HG02798 (cell line): Measurements from ENCODE around the gene EPHA5.

ENCODE experiments used
- ATAC-seq: cut with Tn5 transposase; IDR thresholded peaks from one replicate; pipeline ENCODE4 v1.9.1; 2021; ENCODE audit warnings: mild to moderate bottlenecking; ENCODE audit not compliant: unreplicated experiment, poor library complexity

The EPHA5 gene

DNA sequence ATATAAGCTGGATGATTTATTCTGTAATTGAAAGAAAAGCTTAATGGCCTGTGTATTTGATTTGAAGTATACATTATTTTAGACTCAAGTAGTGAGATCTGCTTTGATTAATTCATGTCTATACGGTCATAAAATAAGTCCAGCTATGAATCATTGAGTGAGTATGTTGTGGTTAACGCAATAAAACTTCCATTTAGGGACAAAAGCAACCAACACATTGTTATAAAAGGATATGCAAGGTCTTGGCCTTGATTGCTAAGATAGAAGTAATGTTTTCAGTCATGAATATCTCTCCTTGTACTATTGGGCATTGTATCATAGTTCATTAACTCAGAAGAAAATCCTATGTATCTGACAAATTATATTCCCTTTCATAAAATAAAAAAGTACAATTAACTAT lies 162.1 kb downstream of the EPHA5 start:
- no peak for ATAC-seq

DNA sequence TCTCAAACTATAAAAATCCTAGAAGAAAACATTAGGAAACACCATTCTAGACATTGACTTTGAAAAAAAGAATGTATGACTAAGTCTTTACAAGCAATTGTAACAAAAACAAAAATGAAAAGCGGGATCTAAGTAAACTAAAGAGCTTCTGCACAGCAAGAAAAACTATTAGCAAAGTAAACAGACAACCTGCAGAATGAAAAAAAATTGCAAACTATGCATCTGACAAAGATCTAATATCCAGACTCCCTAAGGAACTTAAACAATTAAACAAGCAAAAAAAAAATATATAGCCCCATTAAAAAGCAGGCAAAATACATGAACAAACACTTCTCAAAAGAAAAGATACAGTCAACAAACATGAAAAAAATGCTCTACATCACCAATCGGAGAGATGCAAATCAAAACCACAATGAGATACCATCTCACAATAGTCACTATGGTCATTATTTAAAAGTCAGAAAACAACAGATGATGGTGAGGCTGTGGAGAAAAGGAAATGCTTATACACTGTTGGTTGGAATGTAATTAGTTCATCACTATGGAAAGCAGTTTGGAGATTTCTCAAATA lies 168.1 kb downstream of the EPHA5 start:
- no peak for ATAC-seq

DNA sequence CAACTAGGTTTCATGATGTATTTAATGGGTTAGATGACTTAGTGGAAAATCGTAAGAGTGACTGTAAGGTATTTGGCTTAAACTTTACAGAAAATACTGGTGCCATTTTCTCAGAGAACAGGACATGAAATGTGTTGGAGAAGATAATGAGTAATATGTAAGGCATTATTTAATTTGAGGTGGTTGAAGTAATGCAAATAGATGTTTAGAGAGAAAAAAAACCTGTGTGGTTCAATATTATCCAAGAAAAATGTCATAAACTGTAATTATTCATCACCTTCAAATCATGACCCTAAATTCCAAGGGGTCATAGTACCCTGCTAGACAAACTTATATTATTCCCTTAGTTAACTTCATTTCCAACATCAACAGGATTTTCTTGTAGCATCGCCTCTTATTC lies 171.7 kb downstream of the EPHA5 start:
- no peak for ATAC-seq

DNA sequence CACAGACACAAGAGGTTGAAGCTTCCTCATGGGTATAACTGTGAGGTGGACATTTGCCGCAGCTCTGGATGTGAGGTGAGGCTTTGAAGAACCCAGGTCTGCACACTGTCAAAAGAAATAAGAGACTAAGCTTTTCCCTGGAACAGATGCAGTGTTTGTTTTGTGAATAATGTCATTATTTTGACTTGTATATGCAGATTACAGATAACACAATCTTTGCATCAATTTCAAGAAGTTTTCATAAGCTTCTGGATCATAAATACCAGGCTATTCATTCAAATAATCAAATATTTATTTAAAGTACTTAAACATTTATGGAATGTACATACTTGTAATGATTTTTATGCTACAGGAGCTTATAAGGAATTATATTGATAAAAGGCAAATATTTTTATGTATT lies 174.8 kb downstream of the EPHA5 start:
- ATAC-seq: no peak

DNA sequence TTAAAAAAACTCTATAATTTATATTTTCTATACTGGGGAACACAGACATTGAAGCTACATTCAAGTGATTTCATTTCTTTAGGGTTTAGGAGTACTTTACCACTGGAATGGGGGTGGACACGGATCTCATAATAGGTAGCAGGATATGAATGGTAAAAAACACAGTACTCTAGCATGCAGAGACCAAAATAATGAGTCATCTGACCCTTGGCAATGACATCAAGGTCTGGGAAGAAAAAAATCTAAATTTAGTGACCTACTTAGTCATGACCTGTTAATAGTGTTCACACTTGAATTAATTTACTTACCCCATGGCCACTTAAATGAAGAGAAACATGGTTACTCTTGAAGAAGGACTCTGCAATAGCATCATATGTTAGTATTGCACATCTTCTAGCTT lies 187.9 kb downstream of the EPHA5 start:
- no peak for ATAC-seq

DNA sequence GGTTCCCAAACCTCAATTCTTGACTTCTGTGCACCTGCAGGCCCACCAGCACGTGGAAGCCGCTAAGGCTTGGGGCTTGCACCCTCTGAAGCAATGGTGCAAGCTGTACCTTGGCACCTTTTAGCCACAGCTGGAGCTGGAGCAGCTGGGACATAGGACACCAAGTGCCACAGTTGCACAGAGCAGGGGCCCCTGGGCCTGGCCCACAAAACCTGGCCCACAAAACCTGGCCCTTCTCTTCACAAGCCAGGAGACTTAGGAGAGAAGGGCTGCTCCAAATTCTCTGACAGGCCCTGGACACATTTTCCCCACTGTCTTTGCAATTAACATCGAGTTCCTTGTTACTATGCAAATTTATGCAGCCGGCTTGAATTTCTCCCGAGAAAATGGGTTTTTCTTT lies 197.8 kb downstream of the EPHA5 start:
- ATAC-seq: no peak

DNA sequence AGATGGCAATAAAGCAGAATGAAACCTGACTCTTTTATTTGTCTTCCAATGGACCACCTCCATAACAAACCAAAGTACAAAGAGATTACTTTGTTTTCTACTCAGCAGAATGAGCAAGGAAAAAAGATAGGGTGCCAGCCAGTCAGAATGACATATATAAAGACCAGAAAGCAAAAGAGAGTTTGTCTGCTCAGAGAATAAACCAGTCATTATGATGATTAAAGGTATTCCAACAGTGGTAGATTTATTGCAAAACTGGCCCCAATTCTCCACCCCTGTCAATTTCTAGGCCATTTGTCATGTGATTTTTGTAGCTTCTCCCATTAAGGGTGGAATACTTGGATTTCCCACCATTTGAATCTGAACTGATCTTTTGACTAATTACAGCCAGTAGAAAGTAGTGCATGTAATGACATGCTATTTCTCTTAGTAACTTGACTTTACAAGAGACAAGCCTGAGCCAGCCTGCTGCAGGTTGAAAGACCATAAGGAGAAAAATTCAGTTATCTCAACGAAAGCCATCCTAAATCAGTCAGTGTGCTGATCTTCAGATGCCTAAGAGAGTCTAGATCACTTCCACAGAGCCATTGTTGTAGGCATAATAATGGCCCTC lies 203.1 kb downstream of the EPHA5 start:
- no peak for ATAC-seq

DNA sequence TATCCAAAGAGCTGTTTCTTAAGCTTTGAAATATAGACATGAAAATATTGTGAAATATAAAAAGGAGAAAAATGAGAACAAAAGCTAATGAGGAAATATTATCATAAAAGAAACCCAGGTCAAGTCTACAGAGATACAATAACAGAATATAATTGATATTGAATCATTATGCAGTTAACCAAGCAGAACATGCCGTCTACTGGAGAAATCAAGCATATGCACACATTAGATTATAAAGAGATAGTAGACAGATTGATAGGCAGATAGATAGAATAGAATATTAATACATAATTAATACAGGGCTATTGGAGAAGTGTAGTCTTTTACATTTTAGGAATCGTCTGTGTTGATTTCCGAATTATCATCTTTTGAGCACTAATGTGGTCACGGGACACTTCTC lies 208.5 kb downstream of the EPHA5 start:
- ATAC-seq: no peak

DNA sequence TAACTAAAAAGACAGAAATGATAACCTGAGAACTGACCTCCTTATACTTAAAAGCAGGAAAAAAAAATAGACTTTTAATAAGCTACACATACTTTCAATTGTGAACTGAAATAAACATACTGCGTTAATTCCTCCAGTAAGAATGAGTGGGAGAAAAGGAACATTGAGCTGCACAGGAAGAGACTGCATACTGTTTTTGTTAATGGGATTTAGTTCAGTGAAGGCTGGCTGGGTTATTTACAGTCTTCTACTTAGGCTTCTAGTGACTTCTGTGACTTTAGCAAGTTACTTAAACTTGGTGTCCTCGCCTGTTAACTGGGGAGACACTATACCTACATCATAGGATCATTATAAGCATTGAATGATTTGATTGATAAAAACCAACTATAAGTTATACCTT lies 213.3 kb downstream of the EPHA5 start:
- no peak for ATAC-seq

DNA sequence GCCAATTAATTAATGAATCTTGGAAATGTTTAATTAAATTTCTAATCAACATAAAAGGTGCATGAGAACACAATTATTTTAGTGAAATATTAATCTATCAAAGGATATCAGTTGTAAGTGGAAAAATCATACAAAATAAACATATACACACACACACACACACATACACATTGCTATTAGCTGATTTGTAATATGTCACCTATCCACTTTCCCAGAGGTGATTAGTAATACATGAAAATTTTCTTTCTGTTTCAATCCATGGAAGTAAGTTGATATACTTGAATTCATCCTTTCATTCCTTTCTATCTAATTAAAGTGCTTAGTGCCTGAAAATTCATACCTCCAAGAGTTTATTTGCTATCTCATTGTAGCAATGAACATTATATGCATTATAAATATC lies 213.7 kb downstream of the EPHA5 start:
- ATAC-seq: no peak

DNA sequence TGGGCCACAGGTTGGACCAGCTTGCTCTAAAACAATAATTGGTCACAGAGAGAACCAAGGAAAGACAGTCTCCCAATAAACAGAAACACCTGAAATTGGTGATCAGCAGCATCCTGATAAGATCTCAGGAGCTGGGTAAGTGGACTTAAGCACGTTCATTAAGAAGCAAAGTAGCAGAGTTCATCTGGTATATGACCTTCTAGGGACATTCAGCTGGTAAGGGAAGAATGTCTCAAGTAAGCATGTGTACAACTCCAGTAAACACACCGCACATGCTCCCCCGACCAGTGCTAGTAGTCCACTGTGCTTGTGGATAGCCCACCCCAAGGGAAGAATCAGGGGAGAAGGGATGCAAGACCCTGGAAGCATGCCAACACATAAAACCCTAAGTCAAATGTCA lies 216.9 kb downstream of the EPHA5 start:
- no peak for ATAC-seq

DNA sequence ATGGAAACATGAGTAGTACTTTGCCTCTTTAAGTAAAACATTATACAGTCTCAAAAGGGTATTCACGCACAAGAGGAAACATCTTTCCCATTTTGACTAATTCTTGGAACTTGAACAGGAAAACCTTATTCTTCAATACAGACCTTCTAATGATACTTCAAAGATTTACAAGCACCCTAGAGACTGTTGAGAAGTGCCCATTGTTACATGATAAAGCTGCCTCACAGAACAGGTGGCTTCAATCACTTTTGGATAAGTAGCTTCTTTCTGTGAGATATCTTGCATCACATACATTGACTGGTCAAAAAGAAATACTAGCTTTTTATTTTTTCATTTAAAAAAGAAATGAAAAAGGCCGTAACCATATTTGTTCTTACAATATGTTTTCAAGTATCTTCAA lies 219.4 kb downstream of the EPHA5 start:
- no peak for ATAC-seq

DNA sequence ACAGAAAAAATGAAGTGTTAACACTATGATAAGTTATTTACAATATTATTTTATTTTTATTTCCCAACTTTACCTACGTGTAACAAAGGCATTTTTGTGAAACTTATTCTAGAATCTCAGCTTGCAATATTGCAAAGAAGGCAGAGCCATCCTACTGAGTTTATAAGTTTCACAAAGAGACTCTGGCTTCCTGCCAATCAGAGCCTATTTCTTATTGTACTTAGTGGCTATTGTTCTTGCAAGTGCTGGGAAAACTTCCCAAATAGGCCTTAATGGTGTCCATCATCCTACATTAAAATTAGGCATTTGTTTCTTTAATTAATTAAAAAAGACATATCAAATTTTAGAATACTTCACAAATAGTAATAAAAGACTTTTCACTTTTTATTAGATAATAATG lies 233.2 kb downstream of the EPHA5 start:
- ATAC-seq: no peak

DNA sequence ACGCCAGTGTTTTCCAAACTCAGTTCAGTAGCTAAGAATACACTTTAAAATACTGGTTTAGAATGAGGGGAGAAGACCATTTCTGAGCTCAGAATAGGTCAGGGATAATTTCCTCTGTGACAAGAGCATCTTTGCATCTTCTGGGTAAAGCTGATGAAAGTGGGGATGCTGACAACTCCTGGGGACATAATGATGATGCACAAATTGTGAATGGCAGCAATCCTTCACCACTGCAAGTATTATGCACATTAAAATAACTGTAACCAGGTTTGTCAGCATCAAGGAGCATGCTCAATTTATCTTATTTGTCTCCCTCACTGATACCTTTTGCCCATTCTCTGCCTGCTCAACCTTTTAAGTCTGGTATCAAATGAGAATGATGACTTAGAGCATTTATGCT lies 248.2 kb downstream of the EPHA5 start:
- no peak for ATAC-seq

DNA sequence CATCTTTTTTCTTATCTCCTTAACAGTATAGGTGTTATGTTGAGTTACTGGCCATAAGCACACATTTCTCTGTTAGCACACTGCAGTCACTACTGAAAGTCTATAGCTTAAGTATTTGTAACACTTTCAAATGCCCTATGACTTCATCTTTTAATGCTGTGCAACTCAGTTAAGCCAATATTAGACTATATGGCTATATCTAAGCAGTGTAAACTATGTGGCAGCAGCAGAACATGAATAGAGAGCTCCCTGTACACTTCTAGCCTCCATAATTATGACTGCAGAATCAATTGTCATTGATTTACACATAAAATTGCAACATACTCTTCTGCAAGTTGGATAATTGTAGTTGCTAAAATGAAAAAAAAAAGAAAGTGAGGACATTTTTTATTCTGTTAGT lies 250.3 kb downstream of the EPHA5 start:
- ATAC-seq: no peak

DNA sequence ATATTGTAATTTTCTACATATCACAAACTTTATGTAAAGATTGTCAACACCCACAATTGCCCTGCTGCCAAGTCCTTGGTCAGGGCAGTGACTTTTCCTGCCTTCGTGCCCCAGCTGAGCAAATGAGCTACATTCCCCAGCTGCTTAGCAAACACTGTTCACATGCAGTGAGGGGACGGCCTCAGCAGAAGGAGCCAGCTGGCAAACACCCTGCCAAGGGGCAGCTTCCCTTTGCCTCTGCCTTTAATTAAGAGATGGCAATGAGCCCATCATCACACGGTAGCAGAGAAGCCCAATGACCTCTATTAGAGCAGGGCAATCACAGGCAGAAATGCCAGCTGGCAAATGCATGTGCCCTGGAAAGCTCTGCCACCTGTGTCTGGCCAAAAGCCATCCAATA lies 253.4 kb downstream of the EPHA5 start:
- no peak for ATAC-seq

DNA sequence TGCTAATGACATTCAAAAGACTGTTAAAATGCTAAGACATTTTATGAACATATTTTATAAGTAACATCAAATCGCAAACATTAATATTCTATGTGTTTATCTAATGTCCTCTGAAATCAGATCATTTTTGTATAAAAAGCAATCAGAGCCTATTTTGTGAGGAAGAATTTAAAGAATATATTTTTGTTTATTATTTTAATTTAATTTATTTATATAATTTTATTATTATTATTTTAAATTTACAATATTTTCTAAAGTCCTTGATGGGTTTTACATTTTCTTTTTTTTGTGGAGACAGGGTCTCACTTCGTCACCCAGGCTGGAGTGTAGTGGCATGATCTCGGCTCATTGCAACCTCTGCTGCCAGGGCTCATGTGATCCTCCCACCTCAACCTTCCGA lies 262.8 kb downstream of the EPHA5 start:
- no peak for ATAC-seq

DNA sequence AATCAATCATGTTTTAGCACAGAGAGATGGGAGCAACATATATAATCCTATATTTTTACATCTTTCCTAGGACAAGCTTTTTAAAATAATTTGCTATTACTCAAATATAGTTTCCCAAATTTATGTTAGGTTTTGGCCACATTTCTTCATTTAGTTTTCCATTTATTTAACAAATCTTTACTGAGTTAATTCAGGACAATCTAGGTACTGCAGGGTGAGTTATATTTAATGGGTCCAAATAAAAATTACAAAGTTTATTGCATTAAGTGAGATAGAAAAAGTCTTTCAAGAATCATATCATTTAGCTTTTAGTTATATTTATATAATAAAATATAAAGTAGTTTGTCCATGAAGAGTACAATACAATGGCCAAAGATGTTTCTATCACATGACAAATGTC lies 269.2 kb downstream of the EPHA5 start:
- ATAC-seq: no peak

DNA sequence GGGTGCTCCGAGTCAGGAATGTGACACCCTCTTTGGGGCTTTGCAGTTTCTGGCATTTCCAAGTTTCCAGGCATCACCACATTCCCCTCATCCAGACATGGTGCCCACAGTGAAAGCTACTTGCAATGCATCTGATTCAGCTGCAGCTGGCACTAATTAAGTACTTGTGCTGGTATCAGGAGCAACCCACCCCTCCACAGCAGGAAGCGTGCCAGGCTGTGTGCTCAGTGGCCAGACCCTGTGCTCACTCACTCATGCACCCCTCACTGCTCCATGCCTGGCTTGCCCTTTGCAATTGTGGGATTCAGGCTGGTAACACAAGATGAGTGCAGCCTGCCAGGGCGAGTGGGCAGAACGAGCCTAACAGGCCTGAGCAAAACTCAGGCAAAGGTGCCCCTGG lies 271.2 kb downstream of the EPHA5 start:
- no peak for ATAC-seq

DNA sequence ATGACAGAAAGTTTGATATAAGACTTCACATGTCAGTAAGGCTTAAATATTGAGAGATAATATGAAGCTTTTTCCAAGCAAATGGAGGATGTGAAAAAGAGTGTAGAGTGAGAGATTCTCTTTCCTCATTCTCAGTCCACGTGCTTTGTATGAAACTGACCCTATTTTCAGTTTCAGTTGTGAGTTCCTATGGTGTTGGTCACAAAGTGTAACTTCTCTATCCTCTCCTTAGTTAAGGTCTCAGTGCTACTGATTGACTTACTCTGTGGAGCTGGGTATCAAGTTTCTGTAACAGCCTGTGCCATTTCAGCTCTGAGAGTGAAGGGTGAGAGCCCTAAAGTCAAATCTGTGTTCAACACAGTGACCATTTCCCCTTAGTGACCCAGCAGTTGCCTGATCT lies 277.2 kb downstream of the EPHA5 start:
- ATAC-seq: no peak

DNA sequence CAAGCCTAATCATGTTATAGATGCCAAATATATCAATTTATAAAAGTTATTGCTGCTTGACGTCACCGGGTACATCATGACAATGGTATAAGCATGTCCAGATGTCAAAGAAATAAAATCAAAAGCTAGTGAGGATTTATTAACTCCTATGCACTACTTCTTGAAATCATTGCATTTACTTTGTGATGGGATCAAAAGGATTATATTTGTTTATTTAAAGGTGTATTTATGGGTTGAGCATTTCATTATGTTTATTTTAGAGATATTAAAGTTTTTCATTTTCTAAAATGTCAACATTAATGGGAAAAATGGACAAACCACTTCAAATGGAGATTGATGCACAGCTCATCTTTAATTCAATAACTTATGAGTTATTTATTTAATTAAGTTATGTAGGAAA lies 277.8 kb downstream of the EPHA5 start:
- ATAC-seq: no peak

DNA sequence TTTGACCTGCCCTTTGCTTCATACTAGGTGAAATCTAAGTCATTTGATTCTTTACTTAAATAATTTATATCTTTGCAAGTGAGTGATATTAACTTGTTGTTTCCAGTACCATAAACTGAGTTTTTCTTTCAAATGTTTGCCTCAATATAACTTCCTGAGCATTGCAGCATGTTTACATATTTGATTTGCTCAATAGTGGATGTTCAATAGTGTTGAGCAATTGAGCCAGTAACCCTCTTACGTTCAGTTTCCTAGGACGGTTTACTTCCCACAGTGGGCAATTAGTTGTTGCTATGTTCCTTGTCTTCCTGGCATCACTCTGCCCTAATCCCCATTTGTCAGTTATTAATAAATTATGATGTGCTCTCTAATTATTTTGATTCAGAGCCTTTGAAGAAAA lies 278.5 kb downstream of the EPHA5 start:
- no peak for ATAC-seq

DNA sequence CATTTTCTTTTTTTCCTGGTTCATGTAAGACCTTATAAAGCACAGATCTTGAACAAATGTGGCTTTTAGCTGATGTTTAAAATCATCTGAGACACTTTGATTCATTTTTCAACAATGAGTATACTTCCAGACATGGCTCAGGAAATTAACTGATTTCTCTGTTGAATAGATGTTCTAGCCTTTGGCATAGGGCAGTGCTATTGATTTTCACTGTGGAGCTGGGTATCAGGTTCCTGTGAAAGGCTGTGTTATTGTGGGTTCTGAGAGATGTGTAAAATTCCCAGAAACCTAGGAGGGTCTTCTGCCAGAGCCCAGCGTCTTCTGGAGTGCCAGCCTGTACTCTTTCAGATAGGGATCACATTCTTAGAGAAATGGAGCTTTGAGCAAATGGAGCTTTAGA lies 278.9 kb downstream of the EPHA5 start:
- no peak for ATAC-seq
